Measurements from ENCODE around the gene SEMA4B. TPM values are rescaled to one million over a fixed set of nuclear protein-coding genes. Genes with fewer than 3 reads are reported as not detected.

The SEMA4B gene
- total RNA-seq, 1 donor from 2014 or later, result 48.7 TPM

GRCh38 chr15:90261811-90262210 is 60.7 kb downstream of the SEMA4B start:
- intact Hi-C loops (cut with DNase I), result no loop called here
- no peaks in the 10 kb centered on the region for H3K27me3 ChIP-seq
- peaks cover 13% of the 10 kb centered on the region for H3K4me1 ChIP-seq
- TF ChIP-seq CTCF (IDR thresholded peaks at IDR 0.05), result no peak
- H3K36me3 ChIP-seq, result no peaks in the 10 kb centered on the region
- H3K9me3 ChIP-seq, result no peaks in the 10 kb centered on the region
- ATAC-seq, result no peak
- H3K27ac ChIP-seq, result no peak overlapping the region
- no peak for DNase-seq
- H3K4me3 ChIP-seq, result no peak overlapping the region

- no peak for DNase-seq
- Histone ChIP-seq H3K36me3 (peaks cover under 1% of the 10 kb centered on the region), H3K27ac (no peak overlapping the region), H3K4me1 (peaks cover 19% of the 10 kb centered on the region), H3K9me3 (no peaks in the 10 kb centered on the region), H3K27me3 (no peaks in the 10 kb centered on the region), H3K4me3 (no peak overlapping the region)
- no peak for ATAC-seq
- TF ChIP-seq CTCF (IDR thresholded peaks at IDR 0.05), result no peak
- intact Hi-C loops (cut with DNase I), result no loop called here
These were observed 61.3 kb downstream of the SEMA4B start for GRCh38 chr15:90262426-90262825.

- DNase-seq (peak; percentile 62), ATAC-seq (peak; percentile 53)
- H3K4me3 ChIP-seq, result peak overlapping the region; percentile 92
- no peaks in the 10 kb centered on the region for H3K27me3 ChIP-seq
- H3K4me1 ChIP-seq, result peaks cover 34% of the 10 kb centered on the region
- peak overlapping the region; percentile 94 for H3K27ac ChIP-seq
- peaks cover 20% of the 10 kb centered on the region for H3K36me3 ChIP-seq
- no peak for TF ChIP-seq CTCF (IDR thresholded peaks at IDR 0.05)
- no peaks in the 10 kb centered on the region for H3K9me3 ChIP-seq
- intact Hi-C loops (cut with DNase I), result no loop called here
These were observed 63.5 kb downstream of the SEMA4B start for GRCh38 chr15:90264671-90265070.

GRCh38 chr15:90265271-90266060 is 64.3 kb downstream of the SEMA4B start, which contains the start of gene NGRN:
Gene NGRN (plus strand): TSS chr15:90265672. CDS start chr15:90265713, 41 bp downstream.
- no peak for TF ChIP-seq CTCF (IDR thresholded peaks at IDR 0.05)
- Histone ChIP-seq H3K9me3 (no peaks in the 10 kb centered on the region), H3K27ac (peak within 1 kb of the TSS; percentile 94), H3K36me3 (peaks cover 28% of the 10 kb centered on the region), H3K4me1 (peaks cover 42% of the 10 kb centered on the region), H3K27me3 (no peaks in the 10 kb centered on the region), H3K4me3 (peak within 1 kb of the TSS; percentile 92)
- ATAC-seq (peak; percentile 96), DNase-seq (peak; percentile 97)
- intact Hi-C loops (cut with DNase I), result no loop called here

GRCh38 chr15:90266061-90266431 is 64.9 kb downstream of the SEMA4B start:
- Histone ChIP-seq H3K27me3 (no peaks in the 10 kb centered on the region), H3K27ac (peak overlapping the region; percentile 94), H3K36me3 (peaks cover 34% of the 10 kb centered on the region), H3K9me3 (no peaks in the 10 kb centered on the region), H3K4me3 (peak overlapping the region; percentile 92), H3K4me1 (peaks cover 46% of the 10 kb centered on the region)
- DNase-seq, result peak; percentile 72
- intact Hi-C loops (cut with DNase I), result no loop called here
- no peak for TF ChIP-seq CTCF (IDR thresholded peaks at IDR 0.05)
- peak; percentile 23 for ATAC-seq
